GM23248 (cell line): ENCODE measurements around the gene BRF1. TPM values are rescaled to one million over a fixed set of nuclear protein-coding genes. Genes with fewer than 3 reads are reported as not detected.
"Not testable (repeated sequence)": the region's sequence is repeated elsewhere in the genome, so short reads cannot be mapped to it uniquely, and the experiment has no call there.

Experiments
- DNase-seq: peaks from one replicate; pipeline ENCODE4 v3.0.0-alpha.2; 2015
- H2AFZ ChIP-seq: fragments of 200-600 bp; sonication (generic); 2 replicates; pipeline ENCODE4 v1.6.1; 2016; ENCODE audit warnings: antibody characterized with exemption
- H3F3A ChIP-seq: fragments of 200-600 bp; sonication (generic); 2 replicates; pipeline ENCODE4 v1.6.1; 2016; ENCODE audit warnings: mild to moderate bottlenecking, antibody characterized with exemption, mixed run types; ENCODE audit not compliant: insufficient read depth
- H3K27ac ChIP-seq: fragments of 200-600 bp; sonication (generic); 2 replicates; pipeline ENCODE4 v1.5.1; 2016; ENCODE audit warnings: mild to moderate bottlenecking
- H3K27me3 ChIP-seq: fragments of 200-600 bp; sonication (generic); replicated peaks from 2 replicates; pipeline ENCODE4 v1.6.1; 2016; ENCODE audit warnings: mild to moderate bottlenecking; ENCODE audit not compliant: insufficient read depth
- H3K36me3 ChIP-seq: fragments of 200-600 bp; sonication (generic); 2 replicates; pipeline ENCODE4 v1.6.1; 2016; ENCODE audit warnings: low read depth, mild to moderate bottlenecking
- H3K4me1 ChIP-seq: fragments of 200-600 bp; sonication (generic); 2 replicates; pipeline ENCODE4 v1.6.1; 2016; ENCODE audit warnings: mild to moderate bottlenecking; ENCODE audit not compliant: insufficient read depth
- H3K4me2 ChIP-seq: fragments of 200-600 bp; sonication (generic); one replicate; pipeline ENCODE4 v1.6.1; 2016; ENCODE audit warnings: mild to moderate bottlenecking; ENCODE audit not compliant: unreplicated experiment
- H3K4me3 ChIP-seq: fragments of 200-600 bp; sonication (generic); 2 replicates; pipeline ENCODE4 v1.5.1; 2016; ENCODE audit warnings: mild to moderate bottlenecking
- H3K79me2 ChIP-seq: fragments of 200-600 bp; sonication (generic); 2 replicates; pipeline ENCODE4 v1.6.1; 2016; ENCODE audit warnings: mild to moderate bottlenecking; ENCODE audit not compliant: insufficient read depth
- H3K9ac ChIP-seq: fragments of 200-600 bp; sonication (generic); 2 replicates; pipeline ENCODE4 v1.6.1; 2016; ENCODE audit warnings: mild to moderate bottlenecking
- H3K9me2 ChIP-seq: fragments of 200-600 bp; sonication (generic); 2 replicates; pipeline ENCODE4 v1.6.1; 2016; ENCODE audit warnings: mixed run types, mild to moderate bottlenecking, moderate library complexity; ENCODE audit not compliant: insufficient read depth
- H3K9me3 ChIP-seq: fragments of 200-600 bp; sonication (generic); one replicate; pipeline ENCODE4 v1.6.1; 2017; ENCODE audit warnings: low read depth
- H4K20me1 ChIP-seq: fragments of 200-600 bp; sonication (generic); 2 replicates; pipeline ENCODE4 v1.6.0; 2016; ENCODE audit not compliant: insufficient read depth
- EZH2 ChIP-seq: fragments of 200-600 bp; sonication (generic); IDR thresholded peaks from 2 replicates; pipeline ENCODE4 v1.6.1; 2018; ENCODE audit warnings: antibody characterized with exemption, mild to moderate bottlenecking; ENCODE audit not compliant: insufficient read depth, poor library complexity, severe bottlenecking
- EZH2phosphoT487 ChIP-seq: fragments of 200-600 bp; sonication (generic); IDR thresholded peaks from 2 replicates; pipeline ENCODE4 v1.6.1; 2018; ENCODE audit warnings: antibody characterized with exemption, moderate library complexity, mild to moderate bottlenecking, low read depth; ENCODE audit not compliant: insufficient read depth
- WGBS, 2 experiments: methylation state at CpG; one replicate each; pipeline ENCODE4 v1.1.6; 2015 to 2017; ENCODE audit warnings: low lambda C conversion rate in 2 of 2, low coverage in 1 of 2; ENCODE audit errors: missing lambda C conversion rate in 2 of 2; 5-methylcytosine and 5-hydroxymethylcytosine counted together
- in situ Hi-C: fragments of 300-500 bp; cut with MboI; formaldehyde crosslinking; loops from 2 replicates; pipeline ENCODE4 v1.15.0; 2020
- polyA plus RNA-seq: library from polyadenylated mRNA; unstranded; fragments of >200 nt; fragmentation: Nextera tagmentation; extraction: Ambion mirVana; gene quantifications from 2 replicates; pipeline ENCODE4 v1.2.1, GENCODE V29; 2016
- total RNA-seq: library from RNA; depleted of rRNA; stranded (reverse); fragments of >200 nt; shearing (Covaris generic); gene quantifications from 2 replicates; pipeline ENCODE4 v1.2.3, GENCODE V29; 2014

Gene BRF1
- total and polyA plus RNA-seq, 2 experiments from 2014 or later, result 10.5 to 27.0 TPM

DNA sequence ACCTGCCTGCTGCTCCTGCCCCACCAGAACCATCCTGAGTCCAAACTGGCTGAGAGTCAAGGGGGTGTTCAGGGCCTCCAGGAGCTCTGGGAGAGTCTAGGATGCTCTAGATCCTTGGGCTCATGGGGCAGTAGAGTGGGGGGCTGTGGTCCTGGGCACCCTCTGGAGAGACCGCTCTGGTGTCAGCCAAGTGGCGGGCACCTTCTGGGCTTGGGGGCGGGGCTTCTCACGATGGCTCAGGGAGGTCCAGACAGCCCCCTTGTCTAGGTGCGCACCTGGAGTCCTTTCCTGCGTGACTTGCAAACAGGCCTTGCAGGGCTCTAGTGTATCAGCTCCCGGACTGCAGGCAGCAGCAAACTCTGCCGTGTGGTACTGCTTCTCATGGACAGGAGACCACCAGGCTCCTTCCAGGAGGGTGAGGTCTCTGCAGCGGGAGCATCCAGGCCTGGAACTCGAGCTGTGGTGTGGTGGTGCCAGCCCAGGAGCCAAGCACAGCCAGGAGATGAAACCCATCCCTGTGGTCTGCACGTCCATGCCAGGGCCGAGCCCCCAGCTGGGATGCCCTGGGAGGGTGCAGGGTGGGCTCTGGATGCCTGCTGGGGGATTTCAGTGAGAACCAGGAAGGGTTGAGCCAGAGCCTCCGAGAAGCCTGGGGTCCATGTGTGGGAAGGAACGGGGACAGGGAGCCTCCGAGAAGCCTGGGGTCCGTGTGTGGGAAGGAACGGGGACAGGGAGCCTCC, 28.8 kb upstream of the BRF1 start:
- no peak overlapping the region for H3K9ac ChIP-seq
- no peak for DNase-seq
- peaks cover 13% of the 10 kb centered on the region for H3K4me1 ChIP-seq
- TF ChIP-seq EZH2, result no peak
- no peak for TF ChIP-seq EZH2phosphoT487
- H3K4me3 ChIP-seq, result no peak overlapping the region
- in situ Hi-C loops, result no loop called here
- no peak overlapping the region for H2AFZ ChIP-seq
- peaks cover 55% of the 10 kb centered on the region for H3K79me2 ChIP-seq
- H3K9me2 ChIP-seq, result no peaks in the 10 kb centered on the region
- no peaks in the 10 kb centered on the region for H3K27me3 ChIP-seq
- H3K9me3 ChIP-seq, result no peaks in the 10 kb centered on the region
- H3K36me3 ChIP-seq, result no peaks in the 10 kb centered on the region
- no peaks in the 10 kb centered on the region for H4K20me1 ChIP-seq
- no peaks in the 10 kb centered on the region for H3F3A ChIP-seq
- 86 to 89% methylated on average over 13 to 15 of the region's 17 CpGs for WGBS, 2 experiments
- H3K27ac ChIP-seq, result no peak overlapping the region
- no peak overlapping the region for H3K4me2 ChIP-seq

DNA sequence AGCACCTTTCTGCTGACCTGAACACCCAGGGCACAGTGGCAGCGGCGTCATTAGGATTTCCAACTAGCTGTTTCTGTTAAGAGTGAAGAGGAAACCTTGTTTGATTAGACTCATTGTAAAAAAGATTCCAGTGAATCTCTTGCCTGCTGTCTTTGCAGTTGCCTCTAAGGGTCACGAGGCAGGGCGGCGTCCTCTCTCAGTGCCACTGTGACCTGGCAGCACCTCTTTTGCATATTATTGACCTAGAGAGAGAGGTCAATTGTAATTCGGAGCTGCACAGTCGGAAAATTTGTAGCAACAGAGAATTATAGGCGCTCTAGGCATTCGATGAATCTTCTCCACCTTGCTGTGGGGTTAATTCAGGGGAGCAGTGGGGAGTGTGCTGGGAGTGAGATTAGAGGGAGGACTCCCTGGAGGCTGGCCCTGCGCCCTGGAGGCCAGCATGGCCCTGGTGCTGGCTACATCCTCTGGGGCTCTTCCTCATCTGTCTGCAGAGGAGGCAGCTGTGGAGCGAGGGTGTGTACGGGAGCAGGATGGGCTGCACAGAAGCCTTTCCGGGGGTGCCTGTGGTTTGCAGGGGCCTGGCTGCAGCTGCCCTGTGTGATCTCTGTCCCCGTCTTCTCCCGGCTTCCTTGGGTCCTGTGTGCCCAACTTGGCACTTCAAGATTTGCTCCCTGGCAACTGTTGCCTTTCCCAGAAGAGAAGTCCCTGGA, 28.0 kb upstream of the BRF1 start:
- Histone ChIP-seq H3K4me2 (no peak overlapping the region), H3K27me3 (no peaks in the 10 kb centered on the region), H3K9ac (no peak overlapping the region), H4K20me1 (no peaks in the 10 kb centered on the region), H3K27ac (no peak overlapping the region), H3K4me3 (no peak overlapping the region), H3F3A (no peaks in the 10 kb centered on the region), H3K9me3 (no peaks in the 10 kb centered on the region), H3K79me2 (peaks cover 55% of the 10 kb centered on the region), H3K4me1 (peaks cover 13% of the 10 kb centered on the region), H3K36me3 (no peaks in the 10 kb centered on the region), H3K9me2 (no peaks in the 10 kb centered on the region), H2AFZ (no peak overlapping the region)
- in situ Hi-C loops, result no loop called here
- TF ChIP-seq EZH2 (no peak), EZH2phosphoT487 (no peak)
- 85 to 88% methylated on average over 15 of the region's 15 CpGs for WGBS, 2 experiments
- no peak for DNase-seq

DNA sequence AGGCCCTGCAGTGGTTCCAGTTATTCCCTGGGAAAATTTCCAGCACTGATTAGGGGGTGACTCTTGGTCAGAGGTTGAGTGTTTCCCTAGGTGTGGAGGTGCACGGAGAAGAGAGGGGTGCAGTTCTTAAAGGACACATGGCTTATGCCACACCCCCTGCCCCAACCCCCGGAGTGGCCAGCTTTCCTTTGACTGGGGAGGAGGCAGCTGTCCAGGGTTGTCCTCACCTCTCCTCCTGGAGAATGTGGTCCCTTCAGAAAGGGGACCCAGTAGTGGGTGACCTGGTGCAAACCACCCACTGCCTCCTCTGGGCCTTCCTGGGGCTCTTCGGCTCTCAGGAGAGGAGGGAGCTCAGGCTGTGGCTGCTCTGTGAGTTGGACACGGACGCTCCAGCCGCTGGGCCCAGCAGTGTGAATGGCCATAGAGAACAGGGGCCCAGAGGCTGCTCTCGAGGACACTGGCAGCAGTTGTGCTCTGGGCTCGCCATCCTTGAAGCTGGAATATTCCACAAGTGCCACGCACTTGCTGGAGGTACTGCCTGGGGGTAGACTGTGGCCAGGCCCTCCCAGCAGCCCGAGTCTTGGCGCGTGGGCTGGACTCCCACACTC, 27.4 kb upstream of the BRF1 start:
- Histone ChIP-seq H3K36me3 (no peaks in the 10 kb centered on the region), H3K9me2 (no peaks in the 10 kb centered on the region), H3F3A (no peaks in the 10 kb centered on the region), H3K4me1 (peaks cover 13% of the 10 kb centered on the region), H2AFZ (no peak overlapping the region), H3K79me2 (peaks cover 55% of the 10 kb centered on the region), H3K4me3 (no peak overlapping the region), H3K27ac (no peak overlapping the region), H3K9me3 (no peaks in the 10 kb centered on the region), H3K9ac (no peak overlapping the region), H3K27me3 (no peaks in the 10 kb centered on the region), H3K4me2 (no peak overlapping the region), H4K20me1 (no peaks in the 10 kb centered on the region)
- in situ Hi-C loops, result no loop called here
- WGBS, 2 experiments, result 83 to 86% methylated on average over 9 to 11 of the region's 12 CpGs
- DNase-seq, result no peak
- TF ChIP-seq EZH2phosphoT487 (no peak), EZH2 (no peak)

DNA sequence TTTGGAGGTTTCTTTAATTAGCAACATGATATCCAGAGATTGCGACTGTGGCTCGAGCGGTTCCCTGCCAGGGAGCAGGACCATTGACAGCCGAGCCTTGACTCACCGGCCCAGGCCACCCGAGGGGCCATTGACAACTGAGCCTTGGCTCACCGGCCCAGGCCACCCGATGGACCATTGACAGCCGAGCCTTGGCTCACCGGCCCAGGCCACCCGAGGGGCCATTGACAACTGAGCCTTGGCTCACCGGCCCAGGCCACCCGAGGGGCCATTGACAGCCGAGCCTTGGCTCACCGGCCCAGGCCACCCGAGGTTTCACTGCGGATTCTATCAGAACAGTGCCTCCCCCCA, 26.9 kb upstream of the BRF1 start:
- Histone ChIP-seq H3K79me2 (peaks cover 55% of the 10 kb centered on the region), H3K4me1 (peaks cover 13% of the 10 kb centered on the region)
- H4K20me1 ChIP-seq, in situ Hi-C loops, H3K27ac ChIP-seq, DNase-seq, H3K9me3 ChIP-seq, H3K36me3 ChIP-seq, H3F3A ChIP-seq, H3K4me2 ChIP-seq, H2AFZ ChIP-seq, H3K9me2 ChIP-seq, H3K27me3 ChIP-seq, H3K4me3 ChIP-seq, H3K9ac ChIP-seq: not testable (repeated sequence)
- WGBS, 2 experiments, result 77 to 86% methylated on average over 10 to 17 of the region's 17 CpGs
